HG03457 (cell line): ENCODE data around the gene DIAPH2.
"Not testable (repeated sequence)": the region's sequence is repeated elsewhere in the genome, so short reads cannot be mapped to it uniquely, and the experiment has no call there.

ENCODE experiments used
- ATAC-seq: cut with Tn5 transposase; IDR thresholded peaks from one replicate; pipeline ENCODE4 v1.9.1; 2021; ENCODE audit warnings: moderate number of reproducible peaks; ENCODE audit not compliant: unreplicated experiment

DIAPH2 gene

DNA sequence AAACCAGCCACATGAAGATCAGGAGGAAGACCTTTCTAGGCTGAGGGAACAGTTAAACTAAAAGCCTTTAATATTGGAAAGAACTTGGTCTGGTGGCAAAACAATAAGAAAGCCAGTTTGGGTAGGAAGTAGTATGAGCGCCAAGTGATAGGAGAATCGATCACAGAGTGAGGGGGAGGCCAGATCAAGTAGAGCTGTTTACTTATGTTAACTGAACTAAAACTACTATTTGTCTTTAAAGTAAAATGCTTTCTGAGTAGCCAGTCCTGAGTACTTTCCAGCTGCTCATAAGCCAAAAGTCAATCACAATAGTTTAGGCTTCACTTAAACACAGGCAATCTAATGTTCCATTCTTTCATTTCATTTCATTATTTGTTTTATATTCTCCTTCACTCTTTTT lies 136.3 kb downstream of the DIAPH2 start:
- ATAC-seq = no peak

GRCh38 chrX:96824166-96824565 lies 139.5 kb downstream of the DIAPH2 start:
- ATAC-seq = no peak

- no peak for ATAC-seq
These were observed 148.7 kb downstream of the DIAPH2 start for GRCh38 chrX:96833333-96833732.

DNA sequence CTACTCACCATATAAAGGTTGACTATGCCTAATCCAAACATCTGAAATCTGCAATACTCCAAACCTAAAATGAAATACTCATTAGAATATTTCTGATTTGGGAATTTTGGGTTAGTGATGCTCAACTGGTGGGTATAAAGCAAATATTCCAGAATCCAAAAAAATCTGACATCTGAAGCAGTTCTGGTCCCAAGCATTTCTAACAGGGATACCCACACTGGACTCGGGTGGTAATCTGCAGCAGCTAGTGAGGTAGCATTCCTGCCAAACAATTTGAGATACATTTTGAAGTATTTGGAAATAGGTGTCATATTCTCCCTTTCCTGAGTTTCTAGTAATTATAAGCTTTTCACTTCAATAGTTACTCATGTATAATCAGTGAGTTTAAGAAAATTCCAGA lies 149.5 kb downstream of the DIAPH2 start:
- ATAC-seq = no peak

GRCh38 chrX:96835660-96836289 lies 151.1 kb downstream of the DIAPH2 start:
- ATAC-seq = peak; percentile 82

GRCh38 chrX:96837808-96838207 lies 153.2 kb downstream of the DIAPH2 start:
- no peak for ATAC-seq

DNA sequence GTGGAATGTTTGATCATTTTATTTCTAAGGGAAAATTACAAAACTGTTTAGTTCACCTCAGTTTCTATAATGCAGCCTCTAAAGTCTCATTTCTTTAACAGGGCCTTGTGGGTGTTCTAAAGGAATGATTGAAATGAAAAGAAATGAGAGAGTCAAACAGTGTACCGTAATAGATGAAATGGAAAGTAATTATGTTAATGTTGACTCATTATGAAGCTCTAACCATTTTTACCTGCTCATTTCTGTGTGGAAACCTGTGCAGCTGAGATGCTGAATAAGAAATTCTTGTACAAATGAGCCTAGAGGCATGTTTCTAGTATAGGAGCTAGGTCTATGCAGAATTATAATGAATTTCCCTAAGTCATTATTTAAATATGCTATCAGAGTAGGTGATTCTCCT lies 153.9 kb downstream of the DIAPH2 start:
- ATAC-seq = no peak

DNA sequence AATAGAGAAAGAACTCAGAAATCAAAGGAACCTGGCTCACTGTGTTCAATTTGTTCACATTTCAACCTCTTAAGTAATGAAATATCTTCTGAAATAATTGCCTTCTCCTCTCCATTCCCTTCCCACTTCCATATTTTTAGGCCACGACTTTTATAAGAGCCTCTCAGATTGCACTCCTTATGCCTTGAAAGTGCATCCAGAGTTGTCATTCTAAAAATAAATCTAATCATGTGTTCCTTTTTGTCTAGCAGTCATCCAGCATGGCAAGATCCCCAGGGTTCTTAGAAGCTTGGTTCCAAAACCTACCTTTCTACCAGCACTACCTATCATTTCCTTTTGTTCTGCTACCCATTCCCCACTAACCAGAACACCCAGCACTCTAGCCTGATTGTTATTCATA lies 156.7 kb downstream of the DIAPH2 start:
- ATAC-seq = no peak

- ATAC-seq = not testable (repeated sequence)
These were observed 157.2 kb downstream of the DIAPH2 start for GRCh38 chrX:96841866-96842265.

GRCh38 chrX:96843566-96843965 lies 158.9 kb downstream of the DIAPH2 start:
- ATAC-seq = no peak

- ATAC-seq = no peak
These were observed 162.2 kb downstream of the DIAPH2 start for GRCh38 chrX:96846841-96847240.

GRCh38 chrX:96859422-96859821 lies 174.8 kb downstream of the DIAPH2 start:
- ATAC-seq = not testable (repeated sequence)

DNA sequence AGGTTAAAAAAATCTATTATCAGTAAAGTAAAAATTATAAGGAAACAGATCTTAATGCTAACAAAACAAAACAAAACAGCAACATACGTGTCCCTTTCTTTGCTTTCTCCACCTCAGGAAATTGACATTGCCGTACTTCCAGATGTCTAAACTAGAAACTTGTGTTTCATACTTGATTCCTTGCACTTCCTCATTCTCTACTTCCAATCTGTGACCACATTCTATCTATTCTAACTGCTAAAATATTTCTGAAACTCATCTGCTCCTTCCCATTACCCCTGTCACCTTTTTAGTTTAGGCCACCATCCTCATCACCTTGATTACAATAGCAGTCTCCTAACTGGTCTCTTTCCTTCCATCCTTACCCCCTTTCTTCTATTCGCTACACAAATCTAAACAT lies 176.6 kb downstream of the DIAPH2 start:
- no peak for ATAC-seq

DNA sequence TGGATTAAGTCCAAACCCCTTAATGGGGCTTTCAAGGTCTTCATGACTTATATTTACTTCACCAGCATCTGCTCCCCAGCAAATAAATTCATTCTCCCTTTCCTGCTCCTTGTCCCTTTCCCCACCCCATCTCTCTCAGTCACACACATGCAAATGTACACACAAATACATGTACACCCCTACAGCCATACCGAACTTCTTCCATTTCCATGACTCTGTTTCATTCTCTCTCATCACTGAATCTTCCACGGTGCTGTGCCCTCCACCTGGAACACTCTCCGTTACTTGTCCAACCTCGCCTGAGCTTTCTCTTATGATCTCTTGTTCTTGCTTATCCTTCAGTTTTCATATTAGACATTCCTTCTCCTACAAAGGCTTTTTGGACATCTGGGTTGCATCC lies 177.0 kb downstream of the DIAPH2 start:
- no peak for ATAC-seq

DNA sequence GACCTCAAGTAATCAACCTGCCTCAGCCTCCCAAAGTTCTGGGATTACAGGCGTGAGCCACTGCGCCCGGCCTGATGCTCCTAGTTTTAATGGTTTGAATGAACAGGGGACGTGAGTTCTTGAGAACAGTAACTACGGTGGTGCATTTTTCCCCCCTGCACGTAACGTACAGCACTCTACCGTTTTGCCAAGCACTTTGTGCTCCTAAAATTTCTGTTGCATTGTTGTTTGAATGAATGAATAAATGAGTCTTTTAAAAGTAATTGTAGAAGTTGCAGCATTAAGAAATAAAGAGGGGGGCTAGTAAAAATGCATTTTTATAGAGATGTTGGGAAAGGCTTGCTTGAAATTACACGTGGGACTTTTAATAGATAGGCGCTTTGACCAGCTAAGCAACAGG lies 199.0 kb downstream of the DIAPH2 start, which contains the start of gene RPA4:
Gene RPA4, plus strand, starts transcription at position 301 of the 400 bp plus-strand sequence. CDS start 403 bp downstream, outside the sequence.
- ATAC-seq = no peak

DNA sequence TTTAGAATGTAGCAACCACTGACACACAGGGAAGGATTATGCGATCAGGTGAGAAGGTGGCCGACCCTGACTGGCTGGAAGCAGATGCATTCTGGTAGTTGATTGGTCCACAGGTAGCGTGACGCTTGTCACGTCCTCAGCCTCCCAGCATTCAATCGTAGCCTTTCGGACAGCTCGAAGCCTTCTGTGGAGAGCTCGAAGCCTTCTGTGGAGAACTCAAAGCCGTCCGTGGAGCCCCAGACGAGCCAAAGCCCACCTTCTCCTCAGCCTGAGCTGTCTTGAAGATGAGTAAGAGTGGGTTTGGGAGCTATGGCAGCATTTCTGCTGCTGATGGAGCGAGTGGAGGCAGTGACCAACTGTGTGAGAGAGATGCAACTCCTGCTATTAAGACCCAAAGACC lies 199.4 kb downstream of the DIAPH2 start:
- no peak for ATAC-seq

- no peak for ATAC-seq
These were observed 205.1 kb downstream of the DIAPH2 start for GRCh38 chrX:96889726-96890125.

- ATAC-seq = no peak
These were observed 222.1 kb downstream of the DIAPH2 start for GRCh38 chrX:96906741-96907140.

DNA sequence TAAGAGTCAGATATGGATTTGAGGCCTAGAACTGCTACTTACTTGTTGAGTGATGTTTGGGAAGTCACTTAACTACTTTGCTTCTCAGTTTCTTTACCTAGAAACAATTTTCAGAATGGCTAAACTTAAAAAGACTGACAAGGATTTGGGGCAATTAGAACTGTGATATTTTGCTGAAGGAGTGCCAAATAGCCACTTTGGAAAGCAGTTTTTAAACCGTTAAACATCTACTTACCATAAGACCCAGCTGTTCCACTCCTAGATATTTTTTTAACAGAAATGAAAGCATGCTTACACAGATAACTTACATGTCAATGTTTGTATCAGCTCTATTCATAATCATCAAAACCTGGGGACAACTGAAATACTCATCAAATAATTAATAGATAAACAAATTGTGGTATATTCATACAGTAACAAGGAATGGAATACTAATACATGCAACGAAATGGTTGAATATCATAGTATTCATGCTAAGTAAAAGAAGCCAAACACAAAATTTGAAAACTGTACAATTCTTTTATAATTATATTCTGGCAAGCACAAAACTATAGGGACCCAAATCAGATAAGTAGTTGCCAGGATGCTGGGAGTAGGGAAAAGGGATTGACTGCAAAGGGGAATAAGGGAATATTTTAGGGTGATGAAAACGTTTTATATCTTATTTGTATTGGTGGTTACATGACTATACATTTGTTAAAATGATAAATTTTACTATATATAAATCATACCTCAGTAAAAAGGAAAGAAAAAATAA lies 223.1 kb downstream of the DIAPH2 start:
- no peak for ATAC-seq

DNA sequence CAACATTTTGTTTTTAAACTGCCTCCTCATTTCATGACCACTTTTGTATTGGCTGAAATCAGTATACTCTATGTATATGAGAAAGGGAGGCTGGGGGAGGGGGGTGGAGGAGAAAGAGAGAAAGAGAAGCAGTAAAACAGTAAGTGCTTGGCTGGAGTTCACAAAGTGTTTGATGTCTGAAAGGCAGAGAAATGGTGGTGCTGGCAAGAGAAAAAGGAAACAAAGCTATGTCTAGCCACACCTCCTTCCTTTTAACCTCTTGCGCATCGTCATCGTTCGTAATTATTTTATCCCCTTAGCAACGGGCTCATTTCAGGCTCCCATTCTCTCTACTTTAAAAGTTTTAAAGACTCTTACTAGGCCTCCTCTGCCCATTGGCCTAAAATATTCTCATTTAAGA lies 224.6 kb downstream of the DIAPH2 start:
- no peak for ATAC-seq

- ATAC-seq = no peak
These were observed 234.2 kb downstream of the DIAPH2 start for GRCh38 chrX:96918864-96919263.

DNA sequence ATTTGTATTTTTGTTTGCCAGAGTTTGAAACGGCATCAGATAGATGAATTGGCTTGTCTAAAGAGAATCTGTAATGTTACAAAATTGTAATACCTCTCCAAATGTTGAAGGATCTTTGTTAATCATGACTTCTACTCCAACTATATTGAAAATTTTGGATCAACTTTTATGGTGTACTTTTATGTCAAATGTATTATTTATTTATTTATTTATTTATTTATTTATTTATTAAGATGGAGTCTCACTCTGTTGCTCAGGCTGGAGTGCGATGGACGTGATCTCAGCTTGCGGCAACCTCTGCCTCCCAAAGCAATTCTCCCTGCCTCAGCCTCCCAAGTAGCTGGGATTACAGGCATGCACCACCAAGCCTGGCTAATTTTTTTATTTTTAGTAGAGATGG lies 235.0 kb downstream of the DIAPH2 start:
- ATAC-seq = no peak

- ATAC-seq = no peak
These were observed 239.9 kb downstream of the DIAPH2 start for GRCh38 chrX:96924581-96924980.
